Left renal pelvis (tissue), 4 donors: ENCODE data around the gene CCDC34. TPM values are rescaled to one million over a fixed set of nuclear protein-coding genes. Genes with fewer than 3 reads are reported as not detected.
"Not testable (repeated sequence)": the region's sequence is repeated elsewhere in the genome, so short reads cannot be mapped to it uniquely, and the experiment has no call there.

Experiments
- DNase-seq, 4 donors: peaks; one replicate each; pipeline ENCODE4 v3.0.0-alpha.2; 2013; ENCODE audit warnings: low read depth in 4 of 4, low spot score in 3 of 4
- polyA plus RNA-seq, 4 donors: library from polyadenylated mRNA; unstranded; fragments of 120-200 nt; gene quantifications; one replicate each; pipeline ENCODE4 v1.2.1, GENCODE V29; 2013; ENCODE audit not compliant: insufficient read length in 4 of 4

CCDC34 gene
- polyA plus RNA-seq, 4 donors: 22.2 to 31.7 (median 25.6) TPM

GRCh38 chr11:27328614-27329013, 34.4 kb downstream of the CCDC34 start:
- no peak for DNase-seq

- DNase-seq: not testable (repeated sequence)
Measured at GRCh38 chr11:27327064-27327463, 36.0 kb downstream of the CCDC34 start.

- not testable (repeated sequence) for DNase-seq
Measured at GRCh38 chr11:27322196-27322595, 40.8 kb downstream of the CCDC34 start.

GRCh38 chr11:27321340-27321739, 41.7 kb downstream of the CCDC34 start:
- not testable (repeated sequence) for DNase-seq

- DNase-seq: no peak
Measured at GRCh38 chr11:27319072-27319471, 43.9 kb downstream of the CCDC34 start.

- DNase-seq: no peak
Measured at GRCh38 chr11:27317751-27318150, 45.3 kb downstream of the CCDC34 start.

- no peak for DNase-seq
Measured at GRCh38 chr11:27315836-27316235, 47.2 kb downstream of the CCDC34 start.

- no peak for DNase-seq
Measured at GRCh38 chr11:27313157-27313821, 49.7 kb downstream of the CCDC34 start.

GRCh38 chr11:27312110-27312509, 50.9 kb downstream of the CCDC34 start:
- no peak for DNase-seq

GRCh38 chr11:27310707-27311106, 52.3 kb downstream of the CCDC34 start:
- DNase-seq: no peak

GRCh38 chr11:27310182-27310581, 52.8 kb downstream of the CCDC34 start:
- DNase-seq: no peak

GRCh38 chr11:27309046-27309445, 54.0 kb downstream of the CCDC34 start:
- DNase-seq: no peak

GRCh38 chr11:27307232-27307631, 55.8 kb downstream of the CCDC34 start:
- no peak for DNase-seq

GRCh38 chr11:27305751-27306150, 57.3 kb downstream of the CCDC34 start:
- no peak for DNase-seq

- no peak for DNase-seq
Measured at GRCh38 chr11:27304514-27304913, 58.5 kb downstream of the CCDC34 start.

- no peak for DNase-seq
Measured at GRCh38 chr11:27303903-27304302, 59.1 kb downstream of the CCDC34 start.

GRCh38 chr11:27300974-27301373, 62.0 kb downstream of the CCDC34 start:
- DNase-seq: no peak

GRCh38 chr11:27297616-27298015, 65.4 kb downstream of the CCDC34 start:
- no peak for DNase-seq

GRCh38 chr11:27296497-27296896, 66.5 kb downstream of the CCDC34 start:
- peak in 1 of 4 donors; percentile 25 for DNase-seq

- no peak for DNase-seq
Measured at GRCh38 chr11:27295928-27296327, 67.1 kb downstream of the CCDC34 start.

- DNase-seq: no peak
Measured at GRCh38 chr11:27294654-27295053, 68.4 kb downstream of the CCDC34 start.

- DNase-seq: no peak
Measured at GRCh38 chr11:27293515-27294417, 69.2 kb downstream of the CCDC34 start.
